BLaER1 (cell line): ENCODE measurements around the gene CDC42EP5.

Experiments
- H3K27ac ChIP-seq: shearing (Covaris generic); formaldehyde crosslinking; 2 replicates; pipeline ENCODE4 v1.8.1; 2022
- H3K27me3 ChIP-seq: shearing (Covaris generic); formaldehyde crosslinking; 2 replicates; pipeline ENCODE4 v1.8.1; 2022
- H3K36me3 ChIP-seq: shearing (Covaris generic); formaldehyde crosslinking; 2 replicates; pipeline ENCODE4 v1.8.1; 2022
- H3K4me1 ChIP-seq: shearing (Covaris generic); formaldehyde crosslinking; 2 replicates; pipeline ENCODE4 v1.8.1; 2022
- H3K4me2 ChIP-seq: shearing (Covaris generic); formaldehyde crosslinking; 2 replicates; pipeline ENCODE4 v1.8.1; 2022
- H3K4me3 ChIP-seq: shearing (Covaris generic); formaldehyde crosslinking; 2 replicates; pipeline ENCODE4 v1.8.1; 2022
- H3K9ac ChIP-seq: shearing (Covaris generic); formaldehyde crosslinking; 2 replicates; pipeline ENCODE4 v1.8.1; 2022
- H3K9me3 ChIP-seq: shearing (Covaris generic); formaldehyde crosslinking; 2 replicates; pipeline ENCODE4 v1.8.1; 2022
- H4K20me1 ChIP-seq: shearing (Covaris generic); formaldehyde crosslinking; 2 replicates; pipeline ENCODE4 v1.8.1; 2022
- Cebpa-rat ChIP-seq: shearing (Covaris generic); IDR thresholded peaks from 2 replicates; pipeline ENCODE4 v1.8.1; 2022

Gene CDC42EP5

DNA sequence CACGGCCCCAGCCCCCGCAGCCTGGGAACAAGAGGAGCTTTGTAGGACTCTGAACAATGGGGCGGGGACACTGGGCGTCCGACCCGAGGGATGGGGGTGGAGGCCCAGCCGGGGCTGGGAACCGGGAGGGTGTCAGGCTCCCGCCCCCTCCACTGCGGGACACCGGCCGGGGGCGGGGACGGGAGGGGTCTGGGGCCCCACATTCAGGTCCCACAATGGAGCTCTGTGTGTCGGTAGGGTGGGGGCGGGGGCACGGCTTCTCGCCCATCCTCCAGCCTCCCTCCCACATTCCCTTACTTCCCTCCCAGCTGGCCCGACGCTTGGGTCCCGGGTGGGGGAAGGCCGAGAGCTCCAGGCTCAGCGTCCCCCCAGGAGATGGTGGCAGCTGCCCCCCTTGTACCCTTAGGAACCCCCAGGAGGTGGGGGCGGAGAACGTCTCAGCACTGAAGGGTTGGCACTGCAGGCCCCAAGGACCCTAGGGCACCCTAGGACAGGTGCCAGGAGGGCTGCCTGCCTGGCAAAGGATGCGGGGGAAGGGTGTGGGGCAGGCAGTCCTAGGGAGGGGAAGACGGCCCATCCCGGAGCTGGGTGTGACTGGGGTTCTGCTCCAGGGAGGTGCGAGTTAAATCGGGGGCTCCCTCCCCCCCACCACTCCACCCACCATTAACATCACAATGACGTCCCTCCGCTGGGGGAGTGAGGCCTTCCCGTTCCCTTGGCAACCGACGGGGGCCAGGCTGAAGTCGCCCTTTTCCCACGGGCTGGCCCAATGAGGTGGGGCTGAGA, 52.5 kb downstream of the CDC42EP5 start:
- H3K4me2 ChIP-seq, result peak overlapping the region; percentile 48
- peaks cover 63% of the 10 kb centered on the region for H3K4me1 ChIP-seq
- TF ChIP-seq Cebpa-rat, result no peak

DNA sequence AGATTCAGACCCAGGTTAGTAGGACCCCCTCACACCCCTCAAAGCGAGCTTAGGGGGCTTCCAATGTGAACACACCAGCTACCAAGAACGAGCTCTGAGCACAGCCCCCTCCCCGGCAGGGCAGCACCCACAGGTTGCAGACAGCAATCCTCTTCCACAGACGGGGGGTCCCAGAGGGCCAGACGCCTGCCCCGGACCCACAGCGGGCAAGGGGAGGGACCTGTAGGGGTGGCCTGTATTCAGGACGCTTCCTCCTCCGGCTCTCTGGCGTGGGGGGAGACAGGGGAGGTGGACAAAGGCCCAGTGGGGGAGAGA, 53.1 kb downstream of the CDC42EP5 start:
- peaks cover 64% of the 10 kb centered on the region for H3K4me1 ChIP-seq
- H3K9me3 ChIP-seq, result no peaks in the 10 kb centered on the region
- H3K9ac ChIP-seq, result no peak overlapping the region
- no peaks in the 10 kb centered on the region for H4K20me1 ChIP-seq
- TF ChIP-seq Cebpa-rat, result no peak
- 0 out of 2 replicates have a peak overlapping the region, but pooled peaks have one; percentile 41 for H3K27ac ChIP-seq
- H3K27me3 ChIP-seq, result peaks cover 14% of the 10 kb centered on the region; the same call in 1 of the 2 replicates
- H3K4me3 ChIP-seq, result no peak overlapping the region
- 0 out of 2 replicates have a peak, but pooled peaks cover 6% of the 10 kb centered on the region for H3K36me3 ChIP-seq
- peak overlapping the region; percentile 48 for H3K4me2 ChIP-seq

More for the DNA sequence above, 52.5 kb downstream of the CDC42EP5 start:
- 0 out of 2 replicates have a peak overlapping the region, but pooled peaks have one; percentile 41 for H3K27ac ChIP-seq
- H3K9ac ChIP-seq, result no peak overlapping the region
- peaks cover 11% of the 10 kb centered on the region; the same call in 1 of the 2 replicates for H3K27me3 ChIP-seq
- no peaks in the 10 kb centered on the region for H3K9me3 ChIP-seq
- no peak overlapping the region for H3K4me3 ChIP-seq
- 0 out of 2 replicates have a peak, but pooled peaks cover 6% of the 10 kb centered on the region for H3K36me3 ChIP-seq
- no peaks in the 10 kb centered on the region for H4K20me1 ChIP-seq

DNA sequence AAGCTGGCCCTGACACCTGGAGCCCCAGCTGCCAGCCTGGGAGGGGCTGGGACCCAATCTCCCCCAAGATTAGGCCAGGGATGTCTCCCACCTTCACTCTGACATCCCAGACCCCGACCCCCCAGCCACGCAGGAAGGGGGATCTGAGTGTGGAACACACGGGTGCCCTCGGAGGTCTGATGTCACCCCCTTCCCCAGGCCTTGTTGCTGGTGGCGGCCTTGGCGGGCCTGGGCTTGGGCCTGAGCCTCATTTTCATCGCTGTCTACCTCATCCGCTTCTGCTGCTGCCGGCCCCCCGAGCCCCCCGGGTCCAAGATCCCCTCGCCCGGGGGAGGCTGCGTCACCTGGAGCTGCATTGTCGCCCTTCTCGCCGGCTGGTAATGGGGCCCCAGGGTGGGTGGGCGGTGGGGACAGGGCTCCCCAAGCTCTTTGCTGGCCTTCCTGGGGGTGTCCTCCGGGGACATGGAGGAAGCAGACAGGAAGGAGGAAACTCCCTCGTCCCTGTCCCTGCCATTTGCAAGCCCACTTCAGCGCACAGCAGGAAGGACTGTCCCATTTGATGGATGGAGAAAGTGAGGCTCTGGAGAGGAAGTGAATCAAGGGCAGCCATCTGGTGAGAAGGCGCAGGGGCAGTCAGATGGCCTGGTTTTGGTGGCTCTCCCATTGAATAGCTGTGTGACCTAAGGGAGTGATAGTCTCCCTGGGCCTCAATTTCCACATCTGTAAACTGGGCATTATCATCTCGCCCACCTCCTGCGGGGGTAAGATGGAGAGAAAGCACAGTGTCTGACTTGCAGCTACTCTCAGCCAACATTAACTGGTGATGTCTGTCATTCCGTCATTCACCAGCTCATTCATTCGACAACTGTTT, 53.9 kb downstream of the CDC42EP5 start:
- peak overlapping the region; percentile 34; the same call in 1 of the 2 replicates for H3K9ac ChIP-seq
- H3K27ac ChIP-seq, result peak overlapping the region; percentile 84
- H3K36me3 ChIP-seq, result 0 out of 2 replicates have a peak, but pooled peaks cover under 1% of the 10 kb centered on the region
- H4K20me1 ChIP-seq, result no peaks in the 10 kb centered on the region
- peak overlapping the region; percentile 96 for H3K4me2 ChIP-seq
- TF ChIP-seq Cebpa-rat, result no peak
- H3K27me3 ChIP-seq, result peaks cover 22% of the 10 kb centered on the region
- H3K4me3 ChIP-seq, result no peak overlapping the region
- no peaks in the 10 kb centered on the region for H3K9me3 ChIP-seq
- H3K4me1 ChIP-seq, result peaks cover 71% of the 10 kb centered on the region

DNA sequence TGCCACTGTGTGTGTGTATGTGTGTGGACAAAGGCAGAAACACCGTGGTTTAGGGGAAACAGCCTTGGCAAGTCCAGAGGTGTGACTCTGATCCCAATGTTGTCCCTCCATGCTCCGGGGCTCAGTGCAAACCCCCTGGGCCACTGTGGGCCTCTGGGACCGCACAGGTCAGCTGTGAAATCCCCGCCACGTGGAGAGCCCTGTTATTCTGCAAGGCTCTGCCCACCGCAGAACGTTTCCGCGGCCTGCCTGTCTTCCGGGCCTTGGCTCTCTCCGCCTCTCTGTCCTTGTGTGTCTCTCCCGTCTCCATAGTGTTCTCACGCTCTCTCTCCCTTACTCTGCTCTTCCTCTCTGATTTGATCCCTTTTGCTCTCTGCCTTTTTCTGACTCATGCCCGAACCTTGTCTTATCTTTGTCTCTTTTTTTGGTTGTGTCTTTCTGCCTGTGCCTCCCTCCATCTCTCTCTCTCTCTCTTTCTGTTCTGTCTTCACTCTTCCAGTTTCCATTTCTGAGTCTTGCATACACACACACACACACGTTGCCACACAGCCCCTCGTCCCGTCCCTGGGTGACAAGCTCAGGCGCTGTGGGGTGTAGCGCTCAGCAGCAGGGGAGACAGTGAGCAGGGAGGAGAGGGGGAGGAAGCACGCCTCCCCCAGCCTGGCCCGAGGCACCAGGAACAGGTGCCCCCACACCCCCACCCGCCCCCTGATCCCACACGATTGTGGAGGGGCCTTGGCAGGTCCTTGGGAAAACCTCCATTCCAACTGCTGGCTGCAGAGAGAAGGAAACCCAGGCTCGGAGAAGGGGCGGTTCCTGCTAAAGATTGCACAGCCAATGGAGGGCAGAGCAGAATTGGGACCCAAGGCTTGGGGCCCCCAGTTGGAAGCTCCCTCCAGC, 54.8 kb downstream of the CDC42EP5 start:
- Histone ChIP-seq H3K9ac (peak overlapping the region; percentile 63), H3K36me3 (no peaks in the 10 kb centered on the region), H3K4me3 (peak overlapping the region; percentile 17; the same call in 1 of the 2 replicates), H3K27me3 (peaks cover 22% of the 10 kb centered on the region), H3K4me2 (peak overlapping the region; percentile 96), H3K4me1 (peaks cover 71% of the 10 kb centered on the region), H3K27ac (peak overlapping the region; percentile 84), H4K20me1 (no peaks in the 10 kb centered on the region), H3K9me3 (no peaks in the 10 kb centered on the region)
- TF ChIP-seq Cebpa-rat, result no peak

DNA sequence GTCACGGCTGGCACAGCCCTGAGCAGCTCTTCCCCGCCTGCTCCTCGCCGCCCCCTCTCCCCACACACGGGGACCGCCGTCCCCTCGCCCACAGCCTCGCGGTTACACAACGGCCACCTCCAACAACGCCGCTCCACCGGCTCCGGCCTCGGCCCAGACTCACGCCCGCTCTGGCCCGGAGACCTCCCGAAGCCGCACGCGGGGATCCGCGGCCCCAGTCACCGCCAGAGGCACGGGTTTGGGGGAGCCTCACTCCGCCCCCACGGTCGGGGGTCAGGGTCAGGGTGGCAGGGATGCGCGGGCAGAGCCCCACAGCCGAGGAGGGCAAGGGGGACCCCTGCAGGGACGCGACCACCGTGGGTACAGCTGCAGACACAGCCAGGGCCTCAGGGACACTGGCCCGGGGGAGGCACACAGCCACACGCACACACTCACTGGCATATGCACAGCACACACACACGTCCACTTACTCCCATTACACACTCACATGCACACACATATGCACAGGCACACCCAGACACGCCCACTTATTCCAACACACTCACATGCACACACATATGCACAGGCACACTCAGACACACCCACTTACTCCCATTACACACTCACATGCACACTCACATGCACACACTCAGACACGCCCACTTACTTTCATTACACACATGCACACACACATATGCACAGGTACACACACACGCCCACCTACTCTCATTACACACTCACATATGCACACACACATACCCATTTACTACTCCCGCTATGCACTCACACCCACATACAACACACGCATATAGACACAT, 56.2 kb downstream of the CDC42EP5 start:
- Histone ChIP-seq H3K27ac (no peak overlapping the region), H3K9me3 (no peaks in the 10 kb centered on the region), H4K20me1 (no peaks in the 10 kb centered on the region), H3K36me3 (no peaks in the 10 kb centered on the region), H3K4me2 (peak overlapping the region; percentile 96), H3K27me3 (peaks cover 22% of the 10 kb centered on the region), H3K4me1 (peaks cover 67% of the 10 kb centered on the region), H3K9ac (peak overlapping the region; percentile 79; the same call in 1 of the 2 replicates), H3K4me3 (no peak overlapping the region; the same call in 1 of the 2 replicates)
- TF ChIP-seq Cebpa-rat, result no peak

DNA sequence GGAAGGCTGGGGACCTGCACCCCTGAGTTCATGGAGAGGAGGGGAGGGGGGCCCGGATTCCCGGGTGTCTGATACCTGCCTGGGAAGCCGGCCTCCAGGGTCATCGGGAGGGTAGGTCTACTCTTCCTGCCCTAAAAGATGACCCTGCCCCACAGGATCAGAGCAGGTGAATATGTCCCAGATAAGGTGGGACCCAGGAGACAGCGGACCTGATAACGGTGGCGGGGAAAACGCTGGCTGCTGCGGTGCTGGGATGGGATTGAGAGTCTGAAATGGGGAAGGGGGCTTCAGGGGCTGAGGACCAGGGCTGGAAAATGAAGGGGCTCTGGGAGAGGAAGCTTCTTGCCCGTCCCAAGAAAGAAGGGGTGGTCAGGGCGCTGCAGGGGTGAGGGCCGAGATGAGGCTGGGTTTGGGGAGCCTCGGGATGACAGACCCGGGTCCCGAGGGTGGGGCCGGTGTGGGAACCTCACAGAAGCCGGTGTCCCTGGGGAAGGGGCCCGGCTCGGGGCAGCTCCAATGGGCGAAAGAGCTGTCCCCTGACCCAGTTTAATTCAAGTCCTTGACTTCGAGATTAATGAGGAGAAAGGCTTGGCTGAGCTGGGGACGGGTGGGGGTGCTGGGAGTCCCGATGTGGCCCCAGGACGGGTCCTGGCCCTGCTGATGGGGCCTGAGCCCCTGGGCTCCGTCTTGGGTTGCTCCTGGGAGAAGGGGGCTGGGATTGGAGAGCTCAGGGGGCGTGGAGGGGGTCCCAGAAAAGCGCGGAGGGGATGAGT, 57.0 kb downstream of the CDC42EP5 start:
- Histone ChIP-seq H3K4me1 (peaks cover 63% of the 10 kb centered on the region), H3K27ac (peak overlapping the region; percentile 79), H3K36me3 (no peaks in the 10 kb centered on the region), H4K20me1 (no peaks in the 10 kb centered on the region), H3K4me3 (peak overlapping the region; percentile 76), H3K4me2 (peak overlapping the region; percentile 96), H3K9ac (peak overlapping the region; percentile 79), H3K27me3 (peaks cover 22% of the 10 kb centered on the region), H3K9me3 (no peaks in the 10 kb centered on the region)
- TF ChIP-seq Cebpa-rat, result no peak

DNA sequence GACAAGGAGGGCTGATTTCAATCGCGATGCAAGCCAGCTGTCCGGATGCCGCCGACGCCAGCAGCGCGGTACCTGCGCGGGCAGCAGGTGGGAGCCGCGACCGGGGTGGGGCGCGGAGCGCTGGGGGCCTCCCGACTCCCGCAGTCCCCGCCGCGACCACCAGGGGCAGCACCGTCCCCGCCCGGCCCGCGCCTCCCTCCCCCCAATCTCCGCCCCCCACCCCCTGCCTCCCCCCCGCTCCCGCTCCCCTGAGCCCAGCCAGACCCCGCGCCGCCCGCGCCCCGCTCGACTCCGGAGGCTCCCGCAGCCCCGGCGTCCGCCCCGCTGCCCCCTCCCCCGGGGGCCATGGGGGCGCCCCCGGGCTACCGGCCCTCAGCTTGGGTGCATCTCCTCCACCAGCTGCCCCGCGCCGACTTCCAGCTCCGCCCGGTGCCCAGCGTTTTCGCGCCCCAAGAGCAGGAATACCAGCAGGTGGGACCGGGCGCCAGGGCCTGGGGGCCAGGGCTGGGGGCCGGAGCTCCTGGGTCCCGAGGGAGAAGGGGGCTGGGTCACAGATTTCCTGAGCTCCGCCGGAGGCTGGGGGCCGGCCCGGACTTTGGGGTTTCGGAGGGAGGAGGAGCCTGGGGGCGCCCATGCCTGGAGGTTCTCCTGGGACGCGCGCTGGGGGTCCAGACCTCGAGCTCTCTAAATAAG, 57.7 kb downstream of the CDC42EP5 start, which contains the start of gene TTYH1:
Gene TTYH1 (plus strand): TSS at position 257 of the 693 bp plus-strand sequence. CDS start 89 bp downstream, at position 346.
- Histone ChIP-seq H3K4me3 (peak within 1 kb of the TSS; percentile 76), H3K4me2 (peak within 1 kb of the TSS; percentile 96), H3K9me3 (no peaks in the 10 kb centered on the region), H3K4me1 (peaks cover 58% of the 10 kb centered on the region), H3K27ac (peak within 1 kb of the TSS; percentile 79), H3K9ac (peak within 1 kb of the TSS; percentile 79), H3K27me3 (peaks cover 22% of the 10 kb centered on the region), H4K20me1 (no peaks in the 10 kb centered on the region), H3K36me3 (no peaks in the 10 kb centered on the region)
- TF ChIP-seq Cebpa-rat, result no peak
